Trophoblast cell (in vitro differentiated cells and primary cell): Measurements from ENCODE around the gene SCMH1.
"Not testable (repeated sequence)": the region's sequence is repeated elsewhere in the genome, so short reads cannot be mapped to it uniquely, and the experiment has no call there.

Experiments used
- DNase-seq, 2 donors: peaks; one replicate each; pipeline ENCODE4 v3.0.0-alpha.2; 2016
- H2AFZ ChIP-seq: 2 replicates; pipeline ENCODE4 v1.6.1; 2013; ENCODE audit warnings: low read length, moderate library complexity, mild to moderate bottlenecking; ENCODE audit not compliant: insufficient read depth, poor library complexity
- H2AK5ac ChIP-seq: 2 replicates; pipeline ENCODE4 v1.6.1; 2013; ENCODE audit warnings: mild to moderate bottlenecking, low read length
- H2BK120ac ChIP-seq: 2 replicates; pipeline ENCODE4 v1.6.1; 2013; ENCODE audit warnings: low read length, mild to moderate bottlenecking, moderate library complexity; ENCODE audit not compliant: insufficient read depth, poor library complexity
- H2BK12ac ChIP-seq: 2 replicates; pipeline ENCODE4 v1.6.1; 2013; ENCODE audit warnings: mild to moderate bottlenecking, low read length, moderate library complexity
- H2BK5ac ChIP-seq: 2 replicates; pipeline ENCODE4 v1.6.1; 2013; ENCODE audit warnings: low read length, low read depth, moderate library complexity, mild to moderate bottlenecking; ENCODE audit not compliant: poor library complexity
- H3K14ac ChIP-seq: 2 replicates; pipeline ENCODE4 v1.6.1; 2013; ENCODE audit warnings: mild to moderate bottlenecking, low read length
- H3K18ac ChIP-seq: 2 replicates; pipeline ENCODE4 v1.6.1; 2013; ENCODE audit warnings: mild to moderate bottlenecking, low read length
- H3K23ac ChIP-seq: 2 replicates; pipeline ENCODE4 v1.6.1; 2013; ENCODE audit warnings: low read length
- H3K27ac ChIP-seq: 2 replicates; pipeline ENCODE4 v1.5.1; 2013; ENCODE audit warnings: low read depth, mild to moderate bottlenecking, inconsistent platforms, low read length, moderate library complexity
- H3K27me3 ChIP-seq: 2 replicates; pipeline ENCODE4 v1.6.1; 2013; ENCODE audit warnings: inconsistent platforms, mild to moderate bottlenecking, low read length, moderate library complexity; ENCODE audit not compliant: insufficient read depth
- H3K36me3 ChIP-seq, 2 experiments: 1 replicate in 1 of 2; 2 replicates in 1 of 2; pipeline ENCODE4 v1.6.1; 2013; ENCODE audit warnings: low read length in 2 of 2, mild to moderate bottlenecking in 2 of 2, moderate library complexity in 1 of 2; ENCODE audit not compliant: insufficient read depth in 2 of 2, control insufficient read depth in 1 of 2
- H3K4ac ChIP-seq: 2 replicates; pipeline ENCODE4 v1.6.1; 2013; ENCODE audit warnings: low read depth, mild to moderate bottlenecking, low read length, moderate library complexity
- H3K4me1 ChIP-seq, 2 experiments: 1 replicate in 1 of 2; 2 replicates in 1 of 2; pipeline ENCODE4 v1.6.1; 2013; ENCODE audit warnings: low read length in 2 of 2, mild to moderate bottlenecking in 2 of 2, moderate library complexity in 1 of 2; ENCODE audit not compliant: insufficient read depth in 2 of 2, control insufficient read depth in 1 of 2
- H3K4me2 ChIP-seq: 2 replicates; pipeline ENCODE4 v1.6.1; 2013; ENCODE audit warnings: inconsistent platforms, mild to moderate bottlenecking, low read length, moderate library complexity
- H3K4me3 ChIP-seq: 2 replicates; pipeline ENCODE4 v1.5.1; 2013; ENCODE audit warnings: mild to moderate bottlenecking, low read depth, low read length, inconsistent platforms
- H3K79me1 ChIP-seq: one replicate; pipeline ENCODE4 v1.6.1; 2013; ENCODE audit warnings: low read length
- H3K79me2 ChIP-seq: 2 replicates; pipeline ENCODE4 v1.6.1; 2013; ENCODE audit warnings: low read length, mild to moderate bottlenecking; ENCODE audit not compliant: control insufficient read depth, insufficient read depth, poor library complexity
- H3K9ac ChIP-seq: 2 replicates; pipeline ENCODE4 v1.6.1; 2013; ENCODE audit warnings: mild to moderate bottlenecking, low read length
- H3K9me3 ChIP-seq: 2 replicates; pipeline ENCODE4 v1.6.1; 2013; ENCODE audit warnings: low read depth, mild to moderate bottlenecking, control low read depth, inconsistent platforms, low read length; ENCODE audit not compliant: insufficient read depth
- H4K12ac ChIP-seq: 2 replicates; pipeline ENCODE4 v1.6.1; 2013; ENCODE audit warnings: low read depth, mild to moderate bottlenecking, low read length, moderate library complexity
- H4K8ac ChIP-seq: 2 replicates; pipeline ENCODE4 v1.6.1; 2013; ENCODE audit warnings: low read depth, mild to moderate bottlenecking, low read length, moderate library complexity
- H4K91ac ChIP-seq: one replicate; pipeline ENCODE4 v1.6.1; 2013; ENCODE audit warnings: low read depth, mild to moderate bottlenecking, low read length, moderate library complexity
- WGBS: extraction: QIAGEN DNeasy Blood & Tissue Kit; methylation state at CpG from one replicate; pipeline ENCODE4 v1.1.7; 2013; ENCODE audit warnings: missing lambda C conversion rate; ENCODE audit not compliant: insufficient read length, insufficient coverage; ENCODE audit errors: extremely low coverage; 5-methylcytosine and 5-hydroxymethylcytosine counted together

Gene SCMH1

DNA sequence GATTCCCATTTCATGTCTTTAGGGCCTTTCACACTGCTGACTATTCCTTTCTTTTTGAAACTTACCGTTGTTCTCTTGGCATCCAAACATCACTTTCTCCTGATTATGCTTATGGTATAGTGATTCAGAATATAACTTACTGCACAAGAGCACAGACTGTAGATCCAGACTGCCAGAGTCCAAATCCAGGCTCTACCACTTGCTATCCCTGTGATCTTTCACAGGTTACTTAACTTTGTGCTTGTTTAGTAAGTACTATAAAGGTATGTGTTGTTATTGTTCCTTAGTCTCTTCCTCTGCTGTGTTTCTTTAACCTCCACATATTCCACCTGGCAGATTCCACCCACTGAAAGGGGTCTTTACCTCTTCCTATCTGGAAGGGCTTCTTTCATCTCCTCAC is 8.4 kb downstream of the SCMH1 start:
- no CpG with 5 or more reads among the region's 1 CpG for WGBS
- no peak overlapping the region for H2BK12ac ChIP-seq
- H3K27me3 ChIP-seq = no peaks in the 10 kb centered on the region
- H3K79me1 ChIP-seq = no peaks in the 10 kb centered on the region
- H4K91ac ChIP-seq = no peak overlapping the region
- no peaks in the 10 kb centered on the region for H3K9me3 ChIP-seq
- H3K18ac ChIP-seq = no peak overlapping the region
- no peak overlapping the region for H4K12ac ChIP-seq
- H3K23ac ChIP-seq = no peak overlapping the region
- no peak for DNase-seq
- no peaks in the 10 kb centered on the region for H3K36me3 ChIP-seq
- H2AFZ ChIP-seq = no peak overlapping the region
- no peaks in the 10 kb centered on the region for H3K79me2 ChIP-seq
- no peak overlapping the region for H3K9ac ChIP-seq
- no peak overlapping the region for H3K27ac ChIP-seq
- no peak overlapping the region for H4K8ac ChIP-seq
- H3K4me3 ChIP-seq = no peak overlapping the region
- H2BK120ac ChIP-seq = no peak overlapping the region
- H3K14ac ChIP-seq = no peak overlapping the region
- H2AK5ac ChIP-seq = no peak overlapping the region
- peaks cover 2 to 5% of the 10 kb centered on the region in 2 experiments for H3K4me1 ChIP-seq
- no peak overlapping the region for H3K4me2 ChIP-seq
- no peak overlapping the region for H3K4ac ChIP-seq
- H2BK5ac ChIP-seq = no peak overlapping the region

DNA sequence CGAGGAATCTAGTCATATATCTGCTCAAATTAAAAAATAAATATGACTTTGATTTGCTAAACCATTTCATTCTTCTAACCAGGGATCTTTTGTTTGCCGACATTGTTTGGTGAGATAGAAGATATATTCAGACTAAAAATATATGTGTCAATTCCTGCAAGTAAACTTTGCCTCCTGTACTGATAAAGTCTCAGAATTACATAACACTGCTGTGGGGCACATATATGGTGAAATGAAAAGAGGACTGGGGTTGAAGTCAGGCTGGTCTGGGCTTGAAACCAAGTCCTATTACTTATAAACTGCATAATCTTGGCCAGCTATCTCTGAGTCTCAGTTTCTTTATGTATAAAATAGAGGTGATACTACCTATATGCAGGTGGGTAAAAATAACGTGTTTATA is 9.8 kb downstream of the SCMH1 start:
- Histone ChIP-seq H3K4ac (no peak overlapping the region), H3K79me2 (no peaks in the 10 kb centered on the region), H2BK120ac (no peak overlapping the region), H3K4me2 (no peak overlapping the region), H2BK12ac (no peak overlapping the region), H3K36me3 (no peaks in the 10 kb centered on the region), H3K14ac (no peak overlapping the region), H3K9me3 (no peaks in the 10 kb centered on the region), H4K12ac (no peak overlapping the region), H3K23ac (no peak overlapping the region), H3K4me3 (no peak overlapping the region), H2AK5ac (no peak overlapping the region), H3K9ac (no peak overlapping the region), H2AFZ (no peak overlapping the region), H3K79me1 (no peaks in the 10 kb centered on the region), H4K91ac (no peak overlapping the region), H3K27me3 (no peaks in the 10 kb centered on the region), H3K4me1 (peaks cover 0 to 2% of the 10 kb centered on the region in 2 experiments), H4K8ac (no peak overlapping the region), H3K18ac (no peak overlapping the region), H3K27ac (no peak overlapping the region), H2BK5ac (no peak overlapping the region)
- no CpG with 5 or more reads among the region's 3 CpGs for WGBS
- DNase-seq = no peak

DNA sequence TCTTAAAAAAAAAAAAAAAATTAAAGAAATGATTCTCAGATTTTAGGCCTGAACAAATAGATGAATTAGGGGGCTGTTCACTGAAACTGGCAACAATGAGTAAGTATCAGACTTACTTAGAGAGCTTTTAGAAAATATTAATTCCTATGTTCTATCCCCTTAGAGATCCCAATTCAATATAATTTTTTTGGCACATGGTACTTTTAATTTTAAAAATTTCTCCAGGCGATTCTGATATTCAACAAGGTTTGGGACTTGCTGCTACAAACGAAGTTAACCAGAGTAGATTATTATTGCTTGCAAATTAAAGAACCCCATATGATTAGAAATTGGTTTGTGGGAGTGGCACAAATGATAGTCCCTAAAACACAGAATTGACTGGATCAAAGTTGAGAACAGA is 11.4 kb downstream of the SCMH1 start:
- WGBS = no CpG with 5 or more reads among the region's 2 CpGs
- Histone ChIP-seq H3K27ac (no peak overlapping the region), H2BK120ac (no peak overlapping the region), H3K4me2 (no peak overlapping the region), H2BK12ac (no peak overlapping the region), H3K18ac (no peak overlapping the region), H3K14ac (no peak overlapping the region), H4K8ac (no peak overlapping the region), H3K4me1 (no peaks in the 10 kb centered on the region), H2AK5ac (no peak overlapping the region), H4K91ac (no peak overlapping the region), H3K4ac (no peak overlapping the region), H3K36me3 (no peaks in the 10 kb centered on the region), H4K12ac (no peak overlapping the region), H3K9me3 (no peaks in the 10 kb centered on the region), H3K79me1 (no peaks in the 10 kb centered on the region), H2AFZ (no peak overlapping the region), H3K23ac (no peak overlapping the region), H3K79me2 (no peaks in the 10 kb centered on the region), H2BK5ac (no peak overlapping the region), H3K9ac (no peak overlapping the region), H3K27me3 (no peaks in the 10 kb centered on the region), H3K4me3 (no peak overlapping the region)
- DNase-seq = no peak

- H3K14ac ChIP-seq, H3K79me1 ChIP-seq, H2BK12ac ChIP-seq, H3K23ac ChIP-seq, H3K4me3 ChIP-seq, H2BK5ac ChIP-seq, H3K36me3 ChIP-seq, H4K8ac ChIP-seq, H4K91ac ChIP-seq, H3K18ac ChIP-seq, H3K4me1 ChIP-seq, H2BK120ac ChIP-seq, H3K79me2 ChIP-seq, H2AK5ac ChIP-seq, H4K12ac ChIP-seq, H3K4ac ChIP-seq, H3K27ac ChIP-seq, H3K27me3 ChIP-seq, H3K4me2 ChIP-seq, H3K9me3 ChIP-seq, H3K9ac ChIP-seq, DNase-seq, H2AFZ ChIP-seq: not testable (repeated sequence)
- WGBS = no CpG with 5 or more reads among the region's 2 CpGs
These were observed 12.9 kb downstream of the SCMH1 start for GRCh38 chr1:41229219-41229618.
